MM.1S (cell line): Measurements from ENCODE around the gene FRAS1.

ENCODE experiments used
- EZH2 ChIP-seq: fragments of 300-600 bp; sonication (generic); optimal IDR thresholded peaks from 2 replicates; pipeline ENCODE3; 2017; ENCODE audit warnings: low read depth, mild to moderate bottlenecking, antibody characterized with exemption, low read length, mixed read lengths
- EZH2phosphoT487 ChIP-seq: fragments of 300-600 bp; sonication (generic); IDR thresholded peaks from 2 replicates; pipeline ENCODE4 v1.6.1; 2018; ENCODE audit warnings: antibody characterized with exemption, low read length
- TF ChIP-seq, protein P1 (sequence below): fragments of 300-600 bp; sonication (generic); IDR thresholded peaks from 2 replicates; pipeline ENCODE4 v1.5.1; 2016; ENCODE audit warnings: antibody characterized with exemption, low read length, mixed read lengths

DNA sequence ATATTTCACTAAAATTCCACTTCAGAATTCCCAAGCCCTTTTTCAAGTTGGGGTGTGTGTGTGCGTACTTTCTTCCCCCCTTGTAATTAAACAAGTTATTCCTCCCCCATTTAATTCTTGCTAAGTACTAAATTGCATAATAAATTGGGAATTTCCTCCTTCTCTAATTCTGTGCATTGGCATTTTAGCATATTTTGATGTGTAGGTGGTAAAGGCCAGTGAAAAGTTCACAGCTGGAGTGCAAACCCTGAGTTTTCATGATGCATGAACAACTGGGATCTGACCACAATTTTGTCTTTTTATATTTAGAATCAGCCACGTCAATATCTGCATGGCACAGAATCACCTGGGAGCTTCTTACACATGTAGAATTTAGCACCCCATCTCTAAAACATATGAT, 513.0 kb downstream of the FRAS1 start:
- TF ChIP-seq, protein P1, sequence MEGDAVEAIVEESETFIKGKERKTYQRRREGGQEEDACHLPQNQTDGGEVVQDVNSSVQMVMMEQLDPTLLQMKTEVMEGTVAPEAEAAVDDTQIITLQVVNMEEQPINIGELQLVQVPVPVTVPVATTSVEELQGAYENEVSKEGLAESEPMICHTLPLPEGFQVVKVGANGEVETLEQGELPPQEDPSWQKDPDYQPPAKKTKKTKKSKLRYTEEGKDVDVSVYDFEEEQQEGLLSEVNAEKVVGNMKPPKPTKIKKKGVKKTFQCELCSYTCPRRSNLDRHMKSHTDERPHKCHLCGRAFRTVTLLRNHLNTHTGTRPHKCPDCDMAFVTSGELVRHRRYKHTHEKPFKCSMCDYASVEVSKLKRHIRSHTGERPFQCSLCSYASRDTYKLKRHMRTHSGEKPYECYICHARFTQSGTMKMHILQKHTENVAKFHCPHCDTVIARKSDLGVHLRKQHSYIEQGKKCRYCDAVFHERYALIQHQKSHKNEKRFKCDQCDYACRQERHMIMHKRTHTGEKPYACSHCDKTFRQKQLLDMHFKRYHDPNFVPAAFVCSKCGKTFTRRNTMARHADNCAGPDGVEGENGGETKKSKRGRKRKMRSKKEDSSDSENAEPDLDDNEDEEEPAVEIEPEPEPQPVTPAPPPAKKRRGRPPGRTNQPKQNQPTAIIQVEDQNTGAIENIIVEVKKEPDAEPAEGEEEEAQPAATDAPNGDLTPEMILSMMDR = no peak
- TF ChIP-seq EZH2 (no peak), EZH2phosphoT487 (no peak)
